Nucleus accumbens (tissue), 56 donors: ENCODE data around the gene PLD1.
"Not testable (repeated sequence)": the region's sequence is repeated elsewhere in the genome, so short reads cannot be mapped to it uniquely, and the experiment has no call there.

Source experiments
- DNase-seq, 56 donors: peaks; one replicate each; lab custom pipeline; 2025; lab: John Stamatoyannopoulos, UW

Gene PLD1

DNA sequence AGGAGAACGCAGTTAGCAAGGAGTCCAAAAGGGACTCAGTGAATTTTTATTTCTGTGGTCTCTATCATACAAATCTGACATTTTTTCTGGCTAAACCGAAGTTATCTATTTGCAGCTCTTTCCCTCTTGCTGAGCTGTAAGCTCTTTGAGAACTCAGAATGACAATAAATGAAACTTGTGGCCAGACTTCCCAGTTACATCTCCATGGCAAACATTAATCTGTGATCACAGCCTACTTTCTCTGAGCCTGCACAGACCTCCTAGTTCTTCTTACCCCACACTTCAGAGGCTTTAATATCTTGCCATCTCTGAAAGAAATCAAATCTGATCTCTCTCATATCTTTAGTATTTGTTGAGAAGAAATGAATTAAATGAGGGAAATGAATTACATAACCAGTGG, 58.0 kb downstream of the PLD1 start:
- no peak for DNase-seq

GRCh38 chr3:171749124-171749523, 61.2 kb downstream of the PLD1 start:
- no peak for DNase-seq

DNA sequence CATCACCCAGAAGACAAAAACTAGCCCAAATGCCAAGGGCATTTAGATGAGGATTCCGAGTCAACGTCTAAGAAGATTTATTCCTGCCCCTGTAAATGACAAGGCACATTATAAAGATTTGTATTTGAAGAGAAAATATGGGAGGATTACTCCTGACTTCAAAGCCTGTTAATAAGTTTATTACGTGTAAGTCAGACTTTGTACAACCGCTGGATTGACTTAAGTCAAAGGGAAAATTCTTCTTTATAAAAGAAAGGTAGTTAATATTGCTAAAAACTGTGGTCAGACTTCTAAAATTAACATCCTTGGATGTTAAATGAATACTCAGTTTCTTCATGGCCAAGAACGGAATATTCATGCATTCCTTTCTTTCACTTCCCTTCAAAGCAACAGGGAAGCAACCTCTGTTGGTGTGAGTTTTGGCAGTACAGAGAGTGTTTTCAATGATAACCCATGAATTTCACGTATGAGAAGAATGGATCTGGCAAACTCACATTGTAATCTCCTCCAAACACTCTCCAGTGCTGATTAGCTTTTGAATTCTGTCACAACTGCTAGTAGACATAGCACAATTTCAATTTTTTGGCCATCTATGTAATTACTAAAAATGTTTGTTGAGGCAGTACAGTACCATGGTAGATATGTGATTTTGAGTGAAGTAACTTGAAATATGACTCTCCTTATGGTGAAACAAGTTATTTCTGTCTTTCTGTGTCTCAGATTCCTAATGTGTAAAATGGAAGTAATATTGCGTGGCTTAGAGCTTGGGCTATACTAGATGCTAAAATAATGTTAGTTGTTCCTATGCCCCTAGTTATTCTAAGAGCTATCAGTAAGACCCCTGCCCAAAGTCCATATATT, 62.0 kb downstream of the PLD1 start:
- no peak for DNase-seq

- DNase-seq: no peak
Measured at GRCh38 chr3:171747223-171747920, 62.9 kb downstream of the PLD1 start.

DNA sequence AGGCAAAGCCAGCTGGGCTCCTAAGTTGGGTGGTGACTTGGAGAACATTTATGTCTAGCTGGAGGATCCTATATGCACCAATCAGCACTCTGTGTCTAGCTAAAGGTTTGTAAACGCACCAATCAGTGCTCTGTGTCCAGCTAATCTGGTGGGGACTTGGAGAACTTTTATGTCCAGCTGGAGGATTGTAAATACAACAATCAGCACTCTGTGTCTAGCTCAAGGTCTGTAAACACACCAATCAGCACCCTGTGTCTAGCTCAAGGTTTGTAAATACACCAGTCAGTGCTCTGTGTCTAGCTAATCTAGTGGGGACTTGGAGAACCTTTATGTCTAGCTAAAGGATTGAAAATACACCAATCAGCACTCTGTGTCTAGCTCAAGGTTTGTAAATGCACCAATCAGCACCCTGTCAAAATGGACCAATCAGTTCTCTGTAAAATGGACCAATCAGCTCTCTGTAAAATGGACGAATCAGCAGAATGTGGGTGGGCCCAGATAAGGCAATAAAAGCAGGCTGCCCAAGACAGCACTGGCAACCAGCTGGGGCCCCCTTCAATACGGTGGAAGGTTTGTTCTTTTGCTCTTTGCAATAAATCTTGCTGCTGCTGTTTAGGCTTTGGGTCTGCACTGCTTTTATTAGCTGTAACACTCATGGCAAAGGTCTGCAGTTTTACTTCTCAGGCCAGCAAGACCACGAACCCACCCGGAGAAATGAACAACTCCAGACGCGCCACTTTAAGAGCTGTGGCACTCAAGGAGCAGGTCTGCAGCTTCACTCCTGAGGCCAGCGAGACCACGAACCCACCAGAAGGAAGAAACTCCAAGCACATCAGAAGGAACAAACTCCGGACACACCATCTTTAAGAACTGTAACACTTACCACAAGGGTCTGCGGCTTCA, 63.7 kb downstream of the PLD1 start:
- DNase-seq: not testable (repeated sequence)

- DNase-seq: peak in 3 of 56 donors; percentile 16 to 38 (median 34)
Measured at GRCh38 chr3:171745577-171746319, 64.5 kb downstream of the PLD1 start.

GRCh38 chr3:171744158-171744741, 66.0 kb downstream of the PLD1 start:
- DNase-seq: no peak

- DNase-seq: no peak
Measured at GRCh38 chr3:171743327-171744157, 66.7 kb downstream of the PLD1 start.

- DNase-seq: no peak
Measured at GRCh38 chr3:171741377-171741776, 68.9 kb downstream of the PLD1 start.

DNA sequence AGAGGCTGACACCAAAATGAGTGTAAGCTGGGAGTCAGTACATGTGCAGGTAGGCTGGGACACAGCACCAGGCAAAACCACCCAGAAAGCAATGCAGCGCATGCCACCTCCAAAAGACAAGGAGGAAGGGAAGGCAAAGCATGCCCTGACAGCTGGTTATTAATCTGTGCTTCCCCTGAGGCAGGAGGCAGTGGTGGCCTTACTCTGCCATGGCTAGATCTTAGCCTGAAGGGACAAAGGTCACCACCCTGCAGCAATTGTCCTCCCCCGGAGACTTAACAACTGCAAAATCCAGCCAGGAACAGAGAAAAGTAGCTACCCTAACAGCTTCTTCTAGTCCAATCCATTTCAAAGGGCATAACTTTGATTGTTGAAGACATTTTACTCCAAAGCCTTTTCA, 73.7 kb downstream of the PLD1 start:
- no peak for DNase-seq

DNA sequence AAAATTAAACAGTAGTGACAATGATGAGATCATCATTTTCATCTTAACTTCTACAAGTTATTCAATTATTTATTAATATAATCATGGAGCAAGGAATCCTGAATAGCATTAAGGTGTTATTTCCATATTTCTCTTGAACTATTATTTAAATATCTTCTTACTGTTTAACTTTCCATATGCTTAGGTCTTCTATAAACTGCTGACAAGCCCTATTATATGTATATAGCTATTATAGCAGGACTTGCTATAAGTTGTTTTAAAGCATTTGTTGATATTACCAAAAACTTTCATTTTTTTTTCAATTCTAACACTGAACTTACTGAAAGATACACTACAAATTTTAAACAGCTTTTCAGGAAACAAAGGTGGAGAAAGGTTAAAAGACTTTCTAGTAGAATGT, 76.7 kb downstream of the PLD1 start:
- no peak for DNase-seq

GRCh38 chr3:171732756-171733155, 77.5 kb downstream of the PLD1 start:
- DNase-seq: no peak

DNA sequence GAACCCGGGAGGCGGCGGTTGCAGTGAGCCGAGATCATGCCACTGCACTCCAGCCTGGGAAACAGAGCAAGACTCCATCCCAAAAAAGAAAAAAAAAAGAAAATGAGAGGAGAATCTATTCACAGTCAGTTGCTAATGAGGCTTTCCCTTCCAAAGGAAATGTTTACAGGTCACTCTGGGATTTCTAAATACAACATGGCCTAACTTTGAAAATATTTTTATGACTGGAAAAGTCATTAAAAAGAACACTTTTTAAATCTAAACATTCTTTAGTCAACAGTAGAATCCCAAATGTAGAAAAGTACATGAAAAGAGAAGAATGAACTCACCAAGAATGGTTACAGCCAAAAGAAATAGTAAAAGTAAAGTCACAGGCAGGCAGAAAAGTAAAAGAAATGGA, 78.6 kb downstream of the PLD1 start:
- DNase-seq: no peak

- DNase-seq: no peak
Measured at GRCh38 chr3:171729452-171730334, 80.6 kb downstream of the PLD1 start.

- DNase-seq: no peak
Measured at GRCh38 chr3:171727288-171727687, 83.0 kb downstream of the PLD1 start.

DNA sequence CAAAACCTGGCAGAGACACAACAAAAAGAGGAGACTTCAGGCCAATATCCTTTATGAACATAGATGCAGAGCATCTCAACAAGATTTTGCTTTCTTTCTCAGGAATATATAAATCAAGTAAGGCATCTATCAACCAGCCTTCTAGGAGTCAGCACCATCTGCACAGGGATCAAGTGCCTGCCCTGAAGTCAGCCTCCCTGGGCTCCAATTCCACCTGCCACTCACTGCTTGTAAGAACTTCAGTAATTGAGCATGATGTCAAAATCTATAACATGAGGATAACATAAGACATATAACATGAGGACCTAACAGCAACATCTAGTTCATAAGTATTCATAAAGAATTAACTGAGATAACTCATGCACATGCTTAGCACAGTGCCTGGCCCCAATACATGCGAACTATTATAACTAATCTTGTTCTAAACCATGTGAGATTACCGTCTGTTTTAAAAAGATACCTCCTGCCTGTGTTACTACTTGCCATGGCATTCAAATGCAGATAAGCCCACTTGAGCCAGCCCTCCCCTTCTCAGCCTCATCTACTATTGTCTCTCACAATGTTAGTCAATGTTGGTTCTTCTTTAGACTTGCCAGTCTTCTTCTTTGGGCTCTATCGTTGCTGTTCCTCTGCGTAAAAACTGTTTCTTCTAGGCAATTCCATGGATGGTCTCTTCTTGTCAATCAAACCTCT, 91.6 kb downstream of the PLD1 start:
- DNase-seq: no peak

DNA sequence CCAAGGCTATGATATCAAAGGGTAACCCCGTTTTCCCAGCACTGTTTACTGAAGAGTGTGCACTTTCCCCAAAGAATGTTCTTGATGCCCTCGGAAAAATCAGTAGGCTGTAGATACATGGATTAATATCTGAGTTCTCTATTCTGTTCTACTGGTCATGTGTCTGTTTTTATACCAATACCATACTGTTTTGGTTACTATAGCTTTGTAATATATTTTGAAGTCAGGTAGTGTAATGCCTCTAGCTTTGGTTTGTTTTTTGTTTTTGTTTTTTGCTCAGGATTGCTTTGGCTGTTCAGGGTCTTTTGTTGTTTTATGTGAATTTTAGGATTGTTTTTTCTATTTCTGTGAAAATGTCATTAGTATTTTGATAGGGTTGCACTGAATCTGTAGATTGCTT, 95.1 kb downstream of the PLD1 start:
- no peak for DNase-seq
